Lower leg skin (tissue), 3 donors: Measurements from ENCODE around the gene NCKAP5.

ENCODE experiments used
- POLR2A ChIP-seq, 2 donors: fragments of 450-650 bp; IDR thresholded peaks; one replicate each; pipeline ENCODE4 v1.6.1; 2016 to 2017; ENCODE audit warnings: antibody characterized with exemption in 2 of 2, mild to moderate bottlenecking in 1 of 2, moderate library complexity in 1 of 2
- TF ChIP-seq, protein P1 (sequence below), 3 donors: fragments of 450-650 bp; IDR thresholded peaks; one replicate each; pipeline ENCODE4 v1.5.1; 2016; ENCODE audit warnings: antibody characterized with exemption in 3 of 3, mild to moderate bottlenecking in 3 of 3, moderate library complexity in 2 of 3

- no peak for TF ChIP-seq POLR2A (IDR thresholded peaks at IDR 0.05)
- TF ChIP-seq, protein P1, sequence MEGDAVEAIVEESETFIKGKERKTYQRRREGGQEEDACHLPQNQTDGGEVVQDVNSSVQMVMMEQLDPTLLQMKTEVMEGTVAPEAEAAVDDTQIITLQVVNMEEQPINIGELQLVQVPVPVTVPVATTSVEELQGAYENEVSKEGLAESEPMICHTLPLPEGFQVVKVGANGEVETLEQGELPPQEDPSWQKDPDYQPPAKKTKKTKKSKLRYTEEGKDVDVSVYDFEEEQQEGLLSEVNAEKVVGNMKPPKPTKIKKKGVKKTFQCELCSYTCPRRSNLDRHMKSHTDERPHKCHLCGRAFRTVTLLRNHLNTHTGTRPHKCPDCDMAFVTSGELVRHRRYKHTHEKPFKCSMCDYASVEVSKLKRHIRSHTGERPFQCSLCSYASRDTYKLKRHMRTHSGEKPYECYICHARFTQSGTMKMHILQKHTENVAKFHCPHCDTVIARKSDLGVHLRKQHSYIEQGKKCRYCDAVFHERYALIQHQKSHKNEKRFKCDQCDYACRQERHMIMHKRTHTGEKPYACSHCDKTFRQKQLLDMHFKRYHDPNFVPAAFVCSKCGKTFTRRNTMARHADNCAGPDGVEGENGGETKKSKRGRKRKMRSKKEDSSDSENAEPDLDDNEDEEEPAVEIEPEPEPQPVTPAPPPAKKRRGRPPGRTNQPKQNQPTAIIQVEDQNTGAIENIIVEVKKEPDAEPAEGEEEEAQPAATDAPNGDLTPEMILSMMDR (IDR thresholded peaks at IDR 0.05), result no peak
Observed at GRCh38 chr2:133459590-133459989, 108.7 kb downstream of the NCKAP5 start.
